GM18507 (cell line): ENCODE measurements around the gene ERO1A.

Experiments
- DNase-seq: peaks from one replicate; pipeline ENCODE4 v3.0.0; 2011; ENCODE audit warnings: low read depth; ENCODE audit not compliant: insufficient read length; ENCODE audit errors: extremely low spot score
- FAIRE-seq: peaks from 2 replicates; lab custom pipeline; 2011; peaks lifted over from hg19 to GRCh38; lab: Jason Lieb, UNC

Gene ERO1A

GRCh38 chr14:52618602-52619001 is 76.8 kb downstream of the ERO1A start:
- no peak for DNase-seq
- FAIRE-seq, result no peak

- no peak for DNase-seq
- FAIRE-seq, result no peak
Measured at GRCh38 chr14:52610187-52610586, 85.2 kb downstream of the ERO1A start.

- DNase-seq (no peak), FAIRE-seq (no peak)
Measured at GRCh38 chr14:52609445-52610044, 85.8 kb downstream of the ERO1A start.

- no peak for DNase-seq
- no peak for FAIRE-seq
Measured at GRCh38 chr14:52607061-52607460, 88.3 kb downstream of the ERO1A start.

GRCh38 chr14:52602131-52602530 is 93.2 kb downstream of the ERO1A start:
- DNase-seq (no peak), FAIRE-seq (no peak)

GRCh38 chr14:52599974-52600373 is 95.4 kb downstream of the ERO1A start:
- DNase-seq (no peak), FAIRE-seq (no peak)

- DNase-seq (no peak), FAIRE-seq (no peak)
Measured at GRCh38 chr14:52598568-52598967, 96.8 kb downstream of the ERO1A start.

GRCh38 chr14:52596861-52597260 is 98.5 kb downstream of the ERO1A start:
- FAIRE-seq, result no peak

GRCh38 chr14:52596320-52596719 is 99.0 kb downstream of the ERO1A start:
- DNase-seq, result no peak
- FAIRE-seq, result no peak

More at GRCh38 chr14:52596861-52597260, 98.5 kb downstream of the ERO1A start:
- DNase-seq, result no peak

GRCh38 chr14:52590318-52590717 is 105.0 kb downstream of the ERO1A start:
- no peak for DNase-seq
- FAIRE-seq, result no peak
